Superior temporal gyrus (tissue), 1 donor: ENCODE results near the gene NRN1L.

Experiments used
- DNase-seq: peaks from one replicate; pipeline ENCODE4 v3.0.0-alpha.2; 2016; ENCODE audit errors: extremely low spot score

The NRN1L gene

DNA sequence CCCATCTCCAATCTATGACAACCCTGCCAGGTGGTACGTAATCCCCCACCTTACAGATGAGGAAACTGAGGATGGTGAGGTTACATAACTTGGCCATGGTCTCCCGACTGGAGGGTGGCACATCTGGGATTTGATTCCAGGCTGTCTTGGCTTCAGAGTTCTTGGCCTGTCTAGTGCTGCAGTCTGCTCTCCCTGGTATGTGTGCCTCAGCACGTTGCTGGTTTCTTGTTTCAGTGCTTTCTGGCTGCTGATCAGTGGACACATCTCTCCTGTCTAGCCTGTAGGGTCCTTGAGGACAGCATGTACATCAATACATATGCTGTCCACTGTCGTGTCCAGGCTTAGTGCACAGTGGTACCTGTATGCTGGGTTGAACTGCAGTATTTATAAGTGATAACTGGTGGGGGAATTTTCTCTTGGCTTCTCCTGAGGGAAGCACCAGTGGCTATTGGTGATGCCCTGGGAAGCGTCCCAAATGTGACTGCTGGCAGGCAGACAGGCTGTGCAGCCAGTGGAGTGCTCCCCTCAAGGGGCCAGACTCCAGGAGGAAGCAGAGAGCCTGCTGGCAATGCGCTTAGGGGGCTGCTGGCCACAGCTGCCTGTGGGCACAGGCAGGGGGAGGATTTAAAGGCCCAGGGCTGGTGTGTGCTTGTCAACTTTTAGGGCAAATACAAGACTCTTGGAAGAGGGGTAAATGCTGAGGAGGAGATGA lies 32.6 kb downstream of the NRN1L start:
- DNase-seq = peak; percentile 59

DNA sequence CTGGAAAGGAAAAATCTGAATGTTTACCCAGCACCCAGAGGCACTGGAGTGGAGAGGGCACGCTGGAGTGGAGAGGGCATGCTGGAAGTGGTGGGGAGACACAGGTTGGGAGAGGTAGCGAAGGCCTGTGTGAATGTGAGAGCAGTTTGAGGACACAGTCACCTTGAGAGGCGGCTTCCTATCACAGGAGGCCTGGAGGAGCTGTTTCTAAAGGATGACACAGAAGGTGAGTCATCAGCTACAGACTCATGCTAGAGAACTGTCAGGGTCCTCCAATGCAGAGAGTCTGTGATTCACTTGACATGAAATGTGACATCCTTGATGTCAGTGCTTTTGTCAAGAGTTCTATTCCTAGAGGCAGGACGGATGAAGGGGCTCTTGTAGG lies 33.2 kb downstream of the NRN1L start:
- DNase-seq = peak; percentile 60

DNA sequence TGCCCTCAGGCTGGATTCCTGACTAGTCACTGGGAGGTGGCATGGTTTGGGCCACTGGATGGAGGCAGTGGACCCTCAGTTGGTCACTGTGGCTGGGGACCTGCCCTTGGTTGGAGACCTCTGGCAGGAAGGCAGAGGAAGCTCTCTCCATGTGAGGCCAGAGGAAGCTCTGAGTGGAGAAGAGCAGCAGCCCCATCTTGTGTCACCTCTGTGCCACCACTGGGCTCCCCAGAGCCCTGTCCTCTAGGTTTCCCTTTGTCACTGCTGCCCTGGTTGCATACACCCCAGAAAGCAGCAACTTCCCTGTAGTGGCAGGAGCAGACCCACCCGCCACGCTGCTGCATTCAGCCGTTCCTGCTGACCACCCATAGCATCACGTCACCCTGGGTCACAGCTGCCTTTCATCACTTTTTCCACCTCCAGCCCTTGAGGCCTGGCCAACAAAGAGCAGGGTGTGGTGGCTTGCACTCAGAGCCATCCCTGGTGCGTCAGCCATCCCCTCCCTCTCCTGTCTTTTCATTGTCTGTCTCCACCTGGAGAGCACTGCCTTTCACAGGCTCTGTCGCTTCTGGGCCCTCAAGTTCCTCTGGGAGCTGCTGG lies 35.0 kb downstream of the NRN1L start:
- DNase-seq = no peak

DNA sequence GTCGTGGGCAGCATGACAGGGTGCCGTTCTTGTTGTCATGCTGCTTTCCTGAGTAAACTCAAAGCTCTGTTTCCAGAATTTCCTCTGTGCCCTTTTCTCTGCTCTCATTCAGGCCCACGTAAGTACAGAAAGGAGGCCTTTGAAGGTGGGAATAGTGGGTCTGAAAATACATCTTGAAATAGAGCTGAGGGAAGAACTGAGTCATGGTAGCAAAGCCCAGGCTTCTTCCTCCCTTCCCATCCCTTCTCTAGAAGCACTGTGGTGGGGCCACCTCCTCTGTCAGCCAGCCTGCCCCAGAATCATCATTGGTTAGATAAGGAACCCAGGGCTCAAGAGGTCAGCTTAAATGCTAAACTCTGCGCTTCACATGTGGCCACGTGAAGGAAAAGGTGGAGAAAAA lies 37.5 kb downstream of the NRN1L start:
- DNase-seq = peak; percentile 29

DNA sequence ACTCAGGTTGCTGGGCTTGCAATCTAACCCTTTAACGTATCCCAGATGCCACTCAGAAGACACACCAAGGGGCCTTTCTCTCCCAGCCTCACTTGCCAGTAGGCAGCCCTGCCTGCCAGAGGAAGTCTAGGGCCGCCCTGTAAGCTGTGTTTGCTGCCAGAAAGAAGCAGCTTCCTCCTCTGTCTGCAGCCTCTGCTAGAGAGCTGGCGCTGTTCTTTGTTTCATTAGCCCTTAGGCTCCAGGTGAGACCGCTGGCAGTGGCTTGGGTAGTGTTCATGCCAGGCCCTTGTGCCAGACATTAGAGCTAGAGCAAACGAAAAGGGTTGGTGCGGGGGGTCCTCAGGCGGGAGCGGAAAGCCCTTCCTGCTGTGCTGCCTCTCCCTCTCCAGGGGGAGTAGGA lies 38.1 kb downstream of the NRN1L start:
- DNase-seq = no peak

DNA sequence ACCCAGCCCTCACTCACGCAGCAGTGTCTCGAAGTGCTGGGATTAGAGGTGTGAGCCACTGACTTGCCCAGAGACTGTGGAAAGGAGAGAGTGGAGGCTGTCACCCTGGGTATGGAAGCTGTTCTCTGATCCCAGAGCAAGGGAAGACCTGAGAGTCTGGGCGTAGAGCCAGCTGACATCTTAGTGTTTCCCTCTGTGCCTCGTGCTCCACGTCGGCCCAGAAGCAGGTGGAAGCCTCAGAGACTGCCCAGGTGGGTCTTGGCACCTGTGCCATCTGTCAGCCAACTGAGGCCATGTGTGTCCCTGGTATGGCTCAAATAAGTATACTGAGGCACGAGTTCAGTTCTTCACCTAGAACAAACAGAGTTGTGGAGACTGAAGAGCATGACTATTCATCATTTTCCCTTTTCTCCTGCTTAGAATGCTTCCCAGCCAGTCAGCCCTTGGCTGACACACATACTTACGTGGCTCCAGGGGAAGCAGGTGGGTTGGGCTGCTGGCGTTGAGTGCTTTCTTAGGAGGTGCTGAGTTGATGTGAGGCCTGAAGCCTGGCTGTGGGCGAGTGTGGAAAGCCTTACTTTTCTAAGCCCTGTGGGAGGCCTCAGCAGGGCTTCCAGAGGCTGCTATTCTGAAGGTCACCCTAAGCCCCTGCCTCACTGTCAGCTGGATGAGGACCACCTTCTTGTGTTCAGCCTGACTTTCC lies 38.9 kb downstream of the NRN1L start:
- DNase-seq = peak; percentile 28

DNA sequence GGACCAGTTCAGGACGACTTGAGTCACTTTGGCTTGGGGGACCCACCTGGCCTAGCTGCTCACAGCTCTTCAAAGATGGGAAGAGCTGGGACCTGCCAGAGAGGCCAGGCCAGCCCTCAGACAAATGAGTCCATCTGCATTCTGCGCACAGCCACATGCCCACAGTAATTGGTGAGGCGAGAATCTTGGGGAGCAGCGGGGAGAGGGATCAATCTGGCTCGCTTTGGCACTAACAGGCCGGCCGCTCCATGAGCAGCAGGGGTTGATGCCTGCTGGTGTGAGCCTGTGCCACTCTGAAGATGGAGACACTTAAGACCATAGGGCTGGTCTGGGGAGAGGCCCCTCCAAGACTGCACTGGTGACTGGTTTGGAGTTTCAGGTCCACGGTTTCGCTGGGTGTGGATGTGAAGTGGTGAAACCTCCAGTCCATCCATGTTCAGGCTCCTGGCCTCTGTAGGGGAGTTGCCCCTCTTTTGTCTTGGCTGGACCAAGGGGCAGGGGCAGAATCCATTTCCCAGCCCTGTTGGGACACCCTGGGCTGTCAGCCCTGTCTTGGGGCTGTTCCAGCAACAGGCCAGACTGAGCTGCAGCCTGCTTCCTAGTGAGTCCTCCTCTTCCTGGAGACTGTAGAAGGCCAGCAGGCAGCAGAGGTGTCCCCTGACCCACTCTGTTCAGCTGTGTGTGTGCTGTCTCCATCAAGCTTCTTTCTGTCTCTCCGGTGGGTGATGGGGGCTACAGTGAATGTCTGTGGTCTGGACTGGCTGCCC lies 39.6 kb downstream of the NRN1L start:
- no peak for DNase-seq

DNA sequence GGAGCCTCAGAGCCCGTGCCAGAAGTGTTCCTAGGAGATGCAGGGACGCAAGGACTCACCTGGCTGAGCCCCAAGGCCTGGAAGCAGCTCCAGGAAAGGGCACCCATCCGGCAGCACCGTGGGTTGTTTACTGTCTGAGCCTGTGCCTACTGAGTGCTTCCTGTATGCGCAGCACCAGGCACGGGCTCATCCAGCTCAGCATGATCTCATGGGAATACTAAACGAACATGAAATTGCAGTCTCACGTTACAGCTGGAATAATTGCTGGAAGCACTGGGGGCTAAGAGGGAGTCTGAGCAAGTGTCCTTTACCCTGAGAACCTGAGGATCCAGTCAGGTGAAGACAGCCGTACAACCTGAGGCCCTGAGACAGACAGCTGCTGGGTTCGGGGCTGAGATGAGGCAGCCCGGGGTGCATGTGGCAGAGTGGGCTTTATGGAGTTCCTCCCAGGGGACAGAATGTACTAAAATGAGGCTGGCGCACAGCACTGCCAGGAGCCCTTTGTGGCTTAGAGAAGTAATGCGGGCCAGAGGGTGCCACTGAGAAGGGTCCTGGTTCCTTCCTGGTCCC lies 41.6 kb downstream of the NRN1L start:
- DNase-seq = peak; percentile 77

DNA sequence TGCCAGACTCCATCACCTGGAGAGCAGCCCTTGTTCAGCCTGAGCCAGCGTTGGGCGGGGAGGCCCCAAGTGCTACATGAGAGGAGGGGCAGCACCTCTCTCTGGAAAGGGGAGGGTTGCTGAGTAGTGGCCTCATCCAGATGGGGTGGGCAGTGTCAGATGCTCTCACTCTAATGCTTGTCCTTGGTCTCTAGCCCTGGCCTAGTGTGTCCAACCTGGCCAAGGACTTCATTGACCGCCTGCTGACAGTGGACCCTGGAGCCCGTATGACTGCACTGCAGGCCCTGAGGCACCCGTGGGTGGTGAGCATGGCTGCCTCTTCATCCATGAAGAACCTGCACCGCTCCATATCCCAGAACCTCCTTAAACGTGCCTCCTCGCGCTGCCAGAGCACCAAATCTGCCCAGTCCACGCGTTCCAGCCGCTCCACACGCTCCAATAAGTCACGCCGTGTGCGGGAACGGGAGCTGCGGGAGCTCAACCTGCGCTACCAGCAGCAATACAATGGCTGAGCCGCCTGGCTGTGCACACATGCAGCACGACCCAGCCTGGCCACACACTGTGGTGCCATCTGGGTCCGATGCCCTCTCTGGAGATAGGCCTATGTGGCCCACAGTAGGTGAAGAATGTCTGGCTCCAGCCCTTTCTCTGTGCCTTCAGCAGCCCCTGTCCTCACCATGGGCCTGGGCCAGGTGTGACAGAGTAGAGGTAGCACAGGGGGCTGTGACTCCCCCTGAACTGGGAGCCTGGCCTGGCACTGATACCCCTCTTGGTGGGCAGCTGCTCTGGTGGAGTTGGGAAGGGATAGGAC lies 42.7 kb downstream of the NRN1L start:
- no peak for DNase-seq

DNA sequence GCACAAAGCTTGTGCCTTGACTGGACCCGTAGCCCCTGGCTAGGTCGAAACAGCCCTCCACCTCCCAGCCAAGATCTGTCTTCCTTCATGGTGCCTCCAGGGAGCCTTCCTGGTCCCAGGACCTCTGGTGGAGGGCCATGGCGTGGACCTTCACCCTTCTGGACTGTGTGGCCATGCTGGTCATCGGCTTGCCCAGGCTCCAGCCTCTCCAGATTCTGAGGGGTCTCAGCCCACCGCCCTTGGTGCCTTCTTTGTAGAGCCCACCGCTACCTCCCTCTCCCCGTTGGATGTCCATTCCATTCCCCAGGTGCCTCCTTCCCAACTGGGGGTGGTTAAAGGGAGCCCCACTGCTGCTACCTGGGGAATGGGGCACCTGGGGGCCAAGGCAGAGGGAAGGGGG lies 43.5 kb downstream of the NRN1L start:
- DNase-seq = no peak

DNA sequence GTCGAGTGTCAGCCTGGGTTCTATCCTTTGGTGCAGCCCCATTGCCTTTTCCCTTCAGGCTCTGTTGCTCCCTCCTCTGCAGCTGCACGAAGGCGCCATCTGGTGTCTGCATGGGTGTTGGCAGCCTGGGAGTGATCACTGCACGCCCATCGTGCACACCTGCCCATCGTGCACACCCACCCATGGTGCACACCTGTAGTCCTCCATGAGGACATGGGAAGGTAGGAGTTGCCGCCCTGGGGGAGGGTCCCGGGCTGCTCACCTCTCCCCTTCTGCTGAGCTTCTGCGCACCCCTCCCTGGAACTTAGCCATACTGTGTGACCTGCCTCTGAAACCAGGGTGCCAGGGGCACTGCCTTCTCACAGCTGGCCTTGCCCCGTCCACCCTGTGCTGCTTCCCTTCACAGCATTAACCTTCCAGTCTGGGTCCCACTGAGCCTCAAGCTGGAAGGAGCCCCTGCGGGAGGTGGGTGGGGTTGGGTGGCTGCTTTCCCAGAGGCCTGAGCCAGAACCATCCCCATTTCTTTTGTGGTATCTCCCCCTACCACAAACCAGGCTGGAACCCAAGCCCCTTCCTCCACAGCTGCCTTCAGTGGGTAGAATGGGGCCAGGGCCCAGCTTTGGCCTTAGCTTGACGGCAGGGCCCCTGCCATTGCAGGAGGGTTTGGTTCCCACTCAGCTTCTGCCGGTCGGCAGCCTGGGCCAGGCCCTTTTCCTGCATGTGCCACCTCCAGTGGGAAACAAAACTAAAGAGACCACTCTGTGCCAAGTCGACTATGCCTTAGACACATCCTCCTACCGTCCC lies 44.1 kb downstream of the NRN1L start:
- peak; percentile 85 for DNase-seq

DNA sequence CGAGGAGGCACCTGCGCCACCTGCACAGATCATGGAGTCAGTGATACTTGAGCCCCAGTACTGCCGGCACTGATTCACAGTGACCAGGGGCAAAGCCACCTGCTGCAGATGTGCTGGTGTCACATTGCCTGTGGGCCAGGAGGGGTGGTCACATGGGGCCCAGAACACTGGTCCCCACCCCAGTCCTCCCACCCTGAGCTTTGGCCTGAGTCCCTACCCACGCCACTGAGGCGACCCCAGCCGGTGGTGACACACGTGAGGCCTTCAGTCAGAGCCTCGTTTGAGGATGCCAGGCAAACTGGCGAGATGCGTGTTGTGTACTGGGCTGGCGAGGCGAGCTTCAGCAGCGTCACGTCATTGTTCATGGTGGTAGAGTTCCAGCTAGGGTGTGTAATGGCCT lies 45.5 kb downstream of the NRN1L start:
- no peak for DNase-seq

DNA sequence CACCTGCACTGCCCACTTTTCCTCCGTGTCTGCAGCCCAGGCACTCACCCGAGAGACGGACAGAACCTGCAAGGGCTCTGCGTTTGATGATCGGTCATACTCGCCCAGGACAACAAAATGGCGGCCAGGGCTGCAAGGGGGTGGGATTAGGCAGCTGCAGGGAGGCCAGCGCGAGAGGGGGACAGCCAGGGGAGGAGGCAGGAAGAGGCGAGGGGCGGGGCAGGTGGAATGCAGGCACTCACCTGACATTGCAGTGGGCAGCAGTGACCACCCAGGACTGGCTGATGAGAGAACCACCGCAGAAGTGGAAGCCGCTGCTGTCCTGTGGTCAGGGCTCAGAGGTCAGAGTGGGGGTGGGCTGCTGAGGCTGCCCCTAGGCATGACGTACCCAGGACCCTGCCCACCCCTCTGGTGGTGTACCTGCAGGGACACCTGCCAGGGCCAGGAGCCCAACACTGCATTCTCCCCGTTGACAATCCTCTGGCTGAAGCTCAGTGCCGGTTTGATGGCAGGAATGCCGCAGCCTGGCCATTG lies 46.1 kb downstream of the NRN1L start:
- DNase-seq = no peak

DNA sequence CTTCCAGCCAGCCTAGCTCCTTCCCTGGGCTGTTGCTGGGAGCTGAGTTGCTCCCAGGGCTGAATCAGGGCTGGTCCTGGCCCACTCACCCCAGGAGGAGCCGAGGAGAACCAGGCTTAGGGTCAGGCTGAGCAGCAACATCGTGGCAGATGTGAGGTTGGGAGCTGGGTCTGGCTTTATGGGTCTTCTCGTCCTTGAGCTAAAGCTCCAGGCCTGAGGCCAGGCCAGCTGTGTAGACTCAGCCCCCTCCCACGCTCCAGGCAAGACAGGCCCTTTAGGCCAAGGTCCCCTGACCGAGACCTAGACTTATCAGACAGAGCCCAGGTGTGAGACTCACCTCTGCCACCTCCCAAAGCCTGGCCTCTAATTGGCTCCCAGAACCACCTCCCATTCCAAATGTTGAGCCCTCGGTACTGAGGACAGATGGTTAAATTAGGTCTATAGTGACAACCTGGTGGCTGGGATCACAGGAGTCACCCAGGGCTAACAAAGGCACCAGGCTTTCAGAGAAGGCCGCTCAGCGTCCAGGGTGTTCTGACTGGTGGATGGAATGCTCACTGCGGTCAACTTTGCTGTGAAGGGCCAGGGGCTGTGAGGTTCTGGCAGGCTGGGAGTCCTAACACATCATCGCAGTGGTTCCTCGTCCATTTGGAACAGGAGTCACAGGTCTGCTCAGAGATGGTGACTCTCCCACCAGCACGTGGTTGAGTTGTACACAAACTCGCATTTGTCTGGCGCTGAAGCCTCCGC lies 47.2 kb downstream of the NRN1L start, which contains the start of gene CTRL:
TSS of gene CTRL (minus strand) at position 151 of the 750 bp plus-strand sequence. CDS start at position 141, 10 bp downstream.
- DNase-seq = no peak

DNA sequence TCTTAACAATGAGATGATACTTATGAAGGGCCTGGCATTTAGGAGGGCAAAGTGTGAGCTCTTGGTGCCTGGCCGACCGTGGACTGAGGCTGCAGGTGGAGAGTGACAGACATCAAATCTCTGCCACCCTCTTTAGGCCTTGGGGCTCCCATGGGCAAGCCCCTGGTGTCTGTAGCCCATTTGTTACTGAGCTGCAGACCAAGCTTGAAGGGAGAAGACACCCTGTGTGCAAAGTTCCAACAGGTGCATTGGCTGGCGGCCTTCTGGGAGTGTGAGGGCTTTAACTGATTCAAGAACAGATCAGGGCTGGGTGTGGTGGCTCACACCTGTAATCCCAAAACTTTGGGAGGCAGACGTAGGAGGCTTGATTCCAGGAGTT lies 47.8 kb downstream of the NRN1L start:
- no peak for DNase-seq

DNA sequence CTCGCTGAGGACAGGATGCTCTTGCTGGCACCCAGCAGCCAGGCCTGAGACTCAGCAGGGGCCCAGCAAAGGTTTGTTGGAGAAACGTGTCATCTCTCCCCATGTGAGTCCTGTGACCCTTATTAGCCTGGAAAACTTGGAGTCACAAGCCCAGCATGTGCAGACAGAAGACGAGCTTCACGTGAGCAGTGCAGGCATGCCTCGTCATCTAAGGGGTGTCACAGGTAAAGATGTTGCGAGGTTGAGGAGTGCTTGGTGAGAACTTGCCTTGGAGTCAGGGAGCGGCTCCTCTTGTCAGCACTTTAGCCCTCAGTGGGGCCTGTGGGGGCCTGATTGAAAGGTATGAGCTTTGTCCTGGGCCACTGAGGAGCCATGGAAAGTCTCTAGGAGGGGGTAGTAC lies 49.1 kb downstream of the NRN1L start:
- no peak for DNase-seq

DNA sequence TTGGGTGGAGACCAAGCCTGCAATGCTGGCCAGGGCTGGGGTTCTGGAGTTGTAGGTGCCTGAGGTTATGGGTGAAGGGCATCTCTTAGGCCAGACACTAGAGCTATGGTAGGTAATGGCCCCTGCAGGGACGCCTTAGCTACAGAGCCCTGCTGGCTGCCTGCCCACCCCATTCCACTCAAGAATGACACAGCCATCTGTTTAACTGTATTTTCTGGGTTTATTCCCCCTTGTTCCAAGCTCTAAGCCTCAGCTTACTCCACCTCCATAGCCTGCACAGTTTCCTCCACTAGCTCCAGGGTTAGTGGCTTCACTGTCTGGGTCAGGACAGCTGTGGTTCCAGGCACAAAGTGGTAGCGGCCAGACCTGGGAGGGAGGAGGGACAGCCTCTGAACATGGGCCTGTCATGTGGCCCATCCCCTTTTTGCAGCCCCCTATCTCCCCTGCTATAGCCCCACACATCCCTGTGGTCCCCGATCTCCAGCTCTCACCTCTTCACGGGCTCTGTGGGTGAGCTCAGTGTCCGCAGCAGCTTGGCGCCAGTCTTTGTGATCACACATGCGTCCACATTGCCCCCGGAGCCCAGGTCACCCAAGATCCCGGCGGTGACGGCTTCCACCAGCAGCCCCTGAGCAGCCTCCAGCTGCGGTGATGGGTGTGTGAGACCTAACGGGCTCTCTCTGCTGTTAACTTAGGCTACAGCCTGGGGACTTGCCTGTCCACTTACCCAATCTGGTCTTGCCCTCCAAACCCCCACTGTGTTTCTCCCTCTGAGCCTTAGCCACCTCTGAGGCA lies 49.8 kb downstream of the NRN1L start:
- DNase-seq = no peak

DNA sequence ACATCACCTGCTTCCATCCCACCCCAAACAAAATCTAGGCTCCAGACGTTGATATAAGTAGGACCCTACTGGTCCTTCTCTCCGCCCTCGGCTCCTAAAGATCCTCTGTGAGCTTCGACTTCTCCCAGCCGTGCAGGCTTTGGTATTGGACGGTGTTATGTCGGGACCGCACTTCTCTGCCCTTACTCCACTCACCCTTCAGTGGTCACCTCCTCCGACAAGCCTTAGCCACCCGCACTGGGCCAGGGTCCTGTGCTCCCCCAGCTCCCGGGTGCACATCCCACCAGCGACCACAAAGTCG lies 50.4 kb downstream of the NRN1L start:
- peak; percentile 29 for DNase-seq
